Renal cortex interstitium (tissue), 15 donors: ENCODE results near the gene RCAN3. TPM values are rescaled to one million over a fixed set of nuclear protein-coding genes. Genes with fewer than 3 reads are reported as not detected.
A peak's percentile ranks its signal among the peaks of the same experiment; 100 is the strongest.
"Not testable (repeated sequence)": the region's sequence is repeated elsewhere in the genome, so short reads cannot be mapped to it uniquely, and the experiment has no call there.

ENCODE experiments used
- DNase-seq, 11 donors: peaks; one replicate each; pipeline ENCODE4 v3.0.0-alpha.2; 2013; ENCODE audit warnings: low read depth in 9 of 11, low spot score in 4 of 11; ENCODE audit errors: extremely low read depth in 1 of 11
- long read RNA-seq, 16 experiments: transcript quantifications; one replicate each; lab custom pipeline, GENCODE V29; 2026
- polyA plus RNA-seq, 3 donors: library from polyadenylated mRNA; unstranded; fragments of 120-200 nt; gene quantifications; one replicate each; pipeline ENCODE4 v1.2.1, GENCODE V29; 2013; ENCODE audit not compliant: insufficient read length in 3 of 3

The RCAN3 gene
- polyA plus RNA-seq, result 10 to 100 TPM in 2 of 3 donors, 1 to 10 TPM in 1; 9.5 to 12.2 (median 10.8) TPM
- long read RNA-seq, donor 1, full-length matches to known transcripts, result 1 of 1 reads
- long read RNA-seq, donor 1, partial matches to known transcripts, result 0 of 1 reads
- long read RNA-seq, donor 1, other reads (novel, unspliced or antisense), result 0 of 1 reads
- long read RNA-seq, donor 2, full-length matches to known transcripts, result 2 of 7 reads
- long read RNA-seq, donor 2, partial matches to known transcripts, result 5 of 7 reads
- long read RNA-seq, donor 2, other reads (novel, unspliced or antisense), result 0 of 7 reads
- long read RNA-seq, donor 3, full-length matches to known transcripts, result 1 of 1 reads
- long read RNA-seq, donor 3, partial matches to known transcripts, result 0 of 1 reads
- long read RNA-seq, donor 3, other reads (novel, unspliced or antisense), result 0 of 1 reads
- long read RNA-seq, donor 4, full-length matches to known transcripts, result 1 of 1 reads
- long read RNA-seq, donor 4, partial matches to known transcripts, result 0 of 1 reads
- long read RNA-seq, donor 4, other reads (novel, unspliced or antisense), result 0 of 1 reads
- long read RNA-seq, donor 5, result 0 reads
- long read RNA-seq, donor 6, full-length matches to known transcripts, result 4 of 28 reads
- long read RNA-seq, donor 6, partial matches to known transcripts, result 24 of 28 reads
- long read RNA-seq, donor 6, other reads (novel, unspliced or antisense), result 0 of 28 reads
- long read RNA-seq, donor 7, result 0 reads
- long read RNA-seq, donor 8, full-length matches to known transcripts, result 2 of 2 reads
- long read RNA-seq, donor 8, partial matches to known transcripts, result 0 of 2 reads
- long read RNA-seq, donor 8, other reads (novel, unspliced or antisense), result 0 of 2 reads
- long read RNA-seq, donor 9, full-length matches to known transcripts, result 2 of 2 reads
- long read RNA-seq, donor 9, partial matches to known transcripts, result 0 of 2 reads
- long read RNA-seq, donor 9, other reads (novel, unspliced or antisense), result 0 of 2 reads
- long read RNA-seq, donor 10, full-length matches to known transcripts, result 2 of 7 reads
- long read RNA-seq, donor 10, partial matches to known transcripts, result 5 of 7 reads
- long read RNA-seq, donor 10, other reads (novel, unspliced or antisense), result 0 of 7 reads
- long read RNA-seq, donor 11, result 0 reads
- long read RNA-seq, donor 12, result 0 reads
- long read RNA-seq, donor 13, full-length matches to known transcripts, result 3 of 8 reads
- long read RNA-seq, donor 13, partial matches to known transcripts, result 5 of 8 reads
- long read RNA-seq, donor 13, other reads (novel, unspliced or antisense), result 0 of 8 reads
- long read RNA-seq, donor 14, full-length matches to known transcripts, result 4 of 4 reads
- long read RNA-seq, donor 14, partial matches to known transcripts, result 0 of 4 reads
- long read RNA-seq, donor 14, other reads (novel, unspliced or antisense), result 0 of 4 reads
- long read RNA-seq, donor 15, full-length matches to known transcripts, result 1 of 1 reads
- long read RNA-seq, donor 15, partial matches to known transcripts, result 0 of 1 reads
- long read RNA-seq, donor 15, other reads (novel, unspliced or antisense), result 0 of 1 reads
- long read RNA-seq, donor 16, full-length matches to known transcripts, result 2 of 2 reads
- long read RNA-seq, donor 16, partial matches to known transcripts, result 0 of 2 reads
- long read RNA-seq, donor 16, other reads (novel, unspliced or antisense), result 0 of 2 reads

GRCh38 chr1:24502709-24503058 lies at the start of gene RCAN3:
TSS of gene RCAN3 (plus strand) at chr1:24502836. CDS start at chr1:24514373, 11,537 bp downstream.
- DNase-seq, result peak; percentile 39 to 85 (median 80)

- no peak for DNase-seq
Observed at GRCh38 chr1:24452922-24453485, 49.6 kb upstream of the RCAN3 start.

- DNase-seq, result no peak
Observed at GRCh38 chr1:24454673-24455072, 48.0 kb upstream of the RCAN3 start.

GRCh38 chr1:24455272-24455671 lies 47.4 kb upstream of the RCAN3 start:
- no peak for DNase-seq

- no peak for DNase-seq
Observed at GRCh38 chr1:24457866-24458265, 44.8 kb upstream of the RCAN3 start.

- DNase-seq, result peak in 1 of 11 donors; percentile 29
Observed at GRCh38 chr1:24459551-24460266, 42.9 kb upstream of the RCAN3 start.

- DNase-seq, result not testable (repeated sequence)
Observed at GRCh38 chr1:24462128-24462527, 40.5 kb upstream of the RCAN3 start.

- no peak for DNase-seq
Observed at GRCh38 chr1:24463776-24464735, 38.6 kb upstream of the RCAN3 start.

- no peak for DNase-seq
Observed at GRCh38 chr1:24465099-24465498, 37.5 kb upstream of the RCAN3 start.

- DNase-seq, result no peak
Observed at GRCh38 chr1:24465638-24466037, 37.0 kb upstream of the RCAN3 start.

- no peak for DNase-seq
Observed at GRCh38 chr1:24468685-24469316, 33.8 kb upstream of the RCAN3 start.

GRCh38 chr1:24470592-24470991 lies 32.0 kb upstream of the RCAN3 start:
- DNase-seq, result no peak

- no peak for DNase-seq
Observed at GRCh38 chr1:24472527-24473251, 29.9 kb upstream of the RCAN3 start.

- DNase-seq, result no peak
Observed at GRCh38 chr1:24474193-24474592, 28.4 kb upstream of the RCAN3 start.

GRCh38 chr1:24475700-24476099 lies 26.9 kb upstream of the RCAN3 start:
- no peak for DNase-seq
